Keratinocyte (primary cell): Measurements from ENCODE around the gene MFSD1. TPM values are rescaled to one million over a fixed set of nuclear protein-coding genes. Genes with fewer than 3 reads are reported as not detected.

Experiments
- DNase-seq: peaks from one replicate; pipeline ENCODE4 v3.0.0-alpha.2; 2011; ENCODE audit warnings: low read depth, missing footprints, low spot score
- FAIRE-seq: peaks from 2 replicates; lab custom pipeline; 2011; peaks lifted over from hg19 to GRCh38; lab: Jason Lieb, UNC
- H2AFZ ChIP-seq: 2 replicates; pipeline ENCODE4 v1.6.0; 2012; ENCODE audit warnings: low read length, control low read depth, inconsistent platforms; ENCODE audit not compliant: control insufficient read depth
- H3K27ac ChIP-seq: 2 replicates; pipeline ENCODE4 v1.5.1; 2011; ENCODE audit warnings: low read length; ENCODE audit not compliant: control insufficient read depth, insufficient read depth
- H3K27me3 ChIP-seq: 3 replicates; pipeline ENCODE4 v1.6.0; 2011; ENCODE audit warnings: low read length; ENCODE audit not compliant: control insufficient read depth, insufficient read depth; ENCODE audit errors: extremely low read depth
- H3K36me3 ChIP-seq, 2 experiments: 2 replicates in 1 of 2; 3 replicates in 1 of 2; pipeline ENCODE4 v1.5.1; 2011; ENCODE audit warnings: low read length in 2 of 2, mild to moderate bottlenecking in 1 of 2; ENCODE audit not compliant: control insufficient read depth in 2 of 2, insufficient read depth in 2 of 2; ENCODE audit errors: extremely low read depth in 1 of 2
- H3K4me1 ChIP-seq: 3 replicates; pipeline ENCODE4 v1.5.1; 2011; ENCODE audit warnings: low read length; ENCODE audit not compliant: control insufficient read depth, insufficient read depth; ENCODE audit errors: extremely low read depth
- H3K4me2 ChIP-seq: 3 replicates; pipeline ENCODE4 v1.6.0; 2011; ENCODE audit warnings: low read depth, low read length; ENCODE audit not compliant: control insufficient read depth, insufficient read depth; ENCODE audit errors: extremely low read depth
- H3K4me3 ChIP-seq, 3 experiments: fragments of 200-600 bp in 1 of 3; sonication (generic) in 1 of 3; 2 replicates in 2 of 3; 3 replicates in 1 of 3; pipeline ENCODE4 v1.5.1; 2011 to 2016; ENCODE audit warnings: low read length in 3 of 3, mild to moderate bottlenecking in 3 of 3, control low read depth in 2 of 3, inconsistent platforms in 1 of 3, low read depth in 1 of 3, mixed read lengths in 1 of 3, mixed run types in 1 of 3, moderate library complexity in 1 of 3; ENCODE audit not compliant: control insufficient read depth in 2 of 3, insufficient read depth in 2 of 3; ENCODE audit errors: extremely low read depth in 1 of 3
- H3K79me2 ChIP-seq: 2 replicates; pipeline ENCODE4 v1.6.0; 2012; ENCODE audit warnings: low read length; ENCODE audit not compliant: control insufficient read depth, insufficient read depth
- H3K9ac ChIP-seq: 3 replicates; pipeline ENCODE4 v1.6.0; 2011; ENCODE audit warnings: low read length; ENCODE audit not compliant: control insufficient read depth, insufficient read depth; ENCODE audit errors: extremely low read depth
- H3K9me1 ChIP-seq: 3 replicates; pipeline ENCODE4 v1.6.0; 2011; ENCODE audit warnings: low read length; ENCODE audit not compliant: control insufficient read depth, insufficient read depth; ENCODE audit errors: extremely low read depth
- H3K9me3 ChIP-seq: 2 replicates; pipeline ENCODE4 v1.5.1; 2012; ENCODE audit warnings: low read depth, low read length; ENCODE audit not compliant: control insufficient read depth
- H4K20me1 ChIP-seq: 3 replicates; pipeline ENCODE4 v1.6.0; 2011; ENCODE audit warnings: low read length; ENCODE audit not compliant: control insufficient read depth, insufficient read depth; ENCODE audit errors: extremely low read depth
- EZH2 ChIP-seq: IDR thresholded peaks from one replicate; pipeline ENCODE4 v1.6.1; 2012; ENCODE audit warnings: inconsistent platforms, mild to moderate bottlenecking, low read length, moderate library complexity
- dilution Hi-C: fragments of 300-500 bp; cut with MboI; formaldehyde crosslinking; loops from one replicate; pipeline ENCODE4 v1.7.0; 2020; ENCODE audit warnings: low sequenced_read_pairs; ENCODE audit not compliant: extremely low pct_ligation_motif_present
- polyA plus RNA-seq, 5 experiments: library from polyadenylated mRNA; depleted of rRNA in 3 of 5; stranded (reverse) in 3 of 5; stranded (forward) in 1 of 5; unstranded in 1 of 5; fragments of >200 nt; gene quantifications; 1 replicate in 1 of 5; 2 replicates in 3 of 5; 3 replicates in 1 of 5; pipeline versions ENCODE4 v1.2.1 to v1.2.3, GENCODE V29; 2011 to 2012; ENCODE audit warnings: missing spikeins in 2 of 5, low read depth in 1 of 5, low replicate concordance in 1 of 5
- TF ChIP-seq, protein P1 (sequence below), 3 experiments: IDR thresholded peaks in 1 of 3; conservative IDR thresholded peaks in 1 of 3; optimal IDR thresholded peaks in 1 of 3; 2 replicates in 2 of 3; 3 replicates in 1 of 3; pipeline versions ENCODE3 to v1.5.1; 2011; ENCODE audit warnings: low read length in 3 of 3, mild to moderate bottlenecking in 3 of 3, moderate library complexity in 2 of 3, control low read depth in 1 of 3, inconsistent platforms in 1 of 3; ENCODE audit not compliant: insufficient read depth in 2 of 3; ENCODE audit errors: extremely low read depth in 1 of 3

The MFSD1 gene
- polyA plus RNA-seq, 1 donor (not counting 4 experiments of a cell fraction or from before 2014, with no cell fraction given) = 49.8 TPM

DNA sequence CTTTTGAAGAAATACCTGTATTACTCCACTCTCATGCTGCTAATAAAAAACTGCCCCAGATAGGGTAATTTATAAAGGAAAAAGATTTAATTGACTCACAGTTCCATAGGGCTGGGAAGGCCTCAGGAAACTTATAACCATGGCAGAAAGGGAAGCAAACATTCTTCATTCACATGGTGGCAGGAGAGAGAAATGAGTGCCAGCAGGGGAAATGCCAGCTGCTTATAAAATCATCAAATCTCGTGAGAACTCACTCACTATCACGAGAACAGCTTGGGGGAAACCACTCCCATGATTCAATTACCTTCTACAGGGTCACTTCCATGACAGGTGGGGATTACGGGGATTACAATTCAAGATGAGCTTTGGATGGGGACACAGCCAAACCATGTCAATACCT lies 18.7 kb downstream of the MFSD1 start:
- FAIRE-seq = no peak
- no peaks in the 10 kb centered on the region for H3K4me1 ChIP-seq
- no peak overlapping the region for H3K4me3 ChIP-seq
- H3K27me3 ChIP-seq = no peaks in the 10 kb centered on the region
- TF ChIP-seq, protein P1, sequence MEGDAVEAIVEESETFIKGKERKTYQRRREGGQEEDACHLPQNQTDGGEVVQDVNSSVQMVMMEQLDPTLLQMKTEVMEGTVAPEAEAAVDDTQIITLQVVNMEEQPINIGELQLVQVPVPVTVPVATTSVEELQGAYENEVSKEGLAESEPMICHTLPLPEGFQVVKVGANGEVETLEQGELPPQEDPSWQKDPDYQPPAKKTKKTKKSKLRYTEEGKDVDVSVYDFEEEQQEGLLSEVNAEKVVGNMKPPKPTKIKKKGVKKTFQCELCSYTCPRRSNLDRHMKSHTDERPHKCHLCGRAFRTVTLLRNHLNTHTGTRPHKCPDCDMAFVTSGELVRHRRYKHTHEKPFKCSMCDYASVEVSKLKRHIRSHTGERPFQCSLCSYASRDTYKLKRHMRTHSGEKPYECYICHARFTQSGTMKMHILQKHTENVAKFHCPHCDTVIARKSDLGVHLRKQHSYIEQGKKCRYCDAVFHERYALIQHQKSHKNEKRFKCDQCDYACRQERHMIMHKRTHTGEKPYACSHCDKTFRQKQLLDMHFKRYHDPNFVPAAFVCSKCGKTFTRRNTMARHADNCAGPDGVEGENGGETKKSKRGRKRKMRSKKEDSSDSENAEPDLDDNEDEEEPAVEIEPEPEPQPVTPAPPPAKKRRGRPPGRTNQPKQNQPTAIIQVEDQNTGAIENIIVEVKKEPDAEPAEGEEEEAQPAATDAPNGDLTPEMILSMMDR (optimal IDR thresholded peaks at IDR 0.05 in 1 of 3, IDR thresholded peaks at IDR 0.05 in 1 of 3, conservative IDR thresholded peaks at IDR 0.05 in 1 of 3; ENCODE audit: extremely low read depth in 1 of 3, insufficient read depth in 2 of 3, low read length in 3 of 3) = no peak
- no peak for TF ChIP-seq EZH2
- H3K4me2 ChIP-seq = no peak overlapping the region
- H3K27ac ChIP-seq = no peak overlapping the region
- no peaks in the 10 kb centered on the region for H4K20me1 ChIP-seq
- no peak for DNase-seq
- H3K9me1 ChIP-seq = no peaks in the 10 kb centered on the region
- no peaks in the 10 kb centered on the region for H3K9me3 ChIP-seq
- H3K36me3 ChIP-seq = peaks cover 10 to 11% of the 10 kb centered on the region in 2 experiments
- H2AFZ ChIP-seq = no peak overlapping the region
- H3K9ac ChIP-seq = no peak overlapping the region
- no peaks in the 10 kb centered on the region for H3K79me2 ChIP-seq
- dilution Hi-C loops = no loop called here

DNA sequence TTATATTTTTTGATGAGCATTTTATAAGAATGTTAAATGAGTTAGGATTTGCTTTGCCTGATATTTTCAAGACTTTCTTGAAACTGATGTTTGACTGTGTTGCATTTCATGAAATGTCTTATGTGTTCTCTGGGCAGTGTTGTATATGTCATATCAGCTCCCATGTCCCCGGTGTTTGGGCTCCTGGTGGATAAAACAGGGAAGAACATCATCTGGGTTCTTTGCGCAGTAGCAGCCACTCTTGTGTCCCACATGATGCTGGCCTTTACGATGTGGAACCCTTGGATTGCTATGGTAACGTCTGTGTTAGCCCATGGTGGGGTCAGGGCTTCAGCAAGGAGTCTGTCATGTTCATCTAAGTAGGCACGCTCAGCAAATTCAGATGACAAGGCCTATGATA lies 20.0 kb downstream of the MFSD1 start:
- no peak overlapping the region for H3K27ac ChIP-seq
- no peaks in the 10 kb centered on the region for H3K9me1 ChIP-seq
- H3K27me3 ChIP-seq = no peaks in the 10 kb centered on the region
- no peak overlapping the region for H3K4me2 ChIP-seq
- FAIRE-seq (no peak), DNase-seq (no peak)
- no peaks in the 10 kb centered on the region for H4K20me1 ChIP-seq
- dilution Hi-C loops = no loop called here
- no peak for TF ChIP-seq EZH2
- TF ChIP-seq, protein P1 (optimal IDR thresholded peaks at IDR 0.05 in 1 of 3, IDR thresholded peaks at IDR 0.05 in 1 of 3, conservative IDR thresholded peaks at IDR 0.05 in 1 of 3; ENCODE audit: extremely low read depth in 1 of 3, insufficient read depth in 2 of 3, low read length in 3 of 3) = no peak
- no peaks in the 10 kb centered on the region for H3K4me1 ChIP-seq
- no peaks in the 10 kb centered on the region for H3K79me2 ChIP-seq
- no peaks in the 10 kb centered on the region for H3K9me3 ChIP-seq
- H2AFZ ChIP-seq = no peak overlapping the region
- H3K4me3 ChIP-seq = no peak overlapping the region
- no peak overlapping the region for H3K9ac ChIP-seq
- H3K36me3 ChIP-seq = peaks cover 10 to 11% of the 10 kb centered on the region in 2 experiments
